ENCODE results near the gene CHRM5. TPM values are rescaled to one million over a fixed set of nuclear protein-coding genes. Genes with fewer than 3 reads are reported as not detected.

The CHRM5 gene
- total RNA-seq, 5 donors from 2014 or later (not counting 1 experiment from before 2014, with no cell fraction given), result not detected

DNA sequence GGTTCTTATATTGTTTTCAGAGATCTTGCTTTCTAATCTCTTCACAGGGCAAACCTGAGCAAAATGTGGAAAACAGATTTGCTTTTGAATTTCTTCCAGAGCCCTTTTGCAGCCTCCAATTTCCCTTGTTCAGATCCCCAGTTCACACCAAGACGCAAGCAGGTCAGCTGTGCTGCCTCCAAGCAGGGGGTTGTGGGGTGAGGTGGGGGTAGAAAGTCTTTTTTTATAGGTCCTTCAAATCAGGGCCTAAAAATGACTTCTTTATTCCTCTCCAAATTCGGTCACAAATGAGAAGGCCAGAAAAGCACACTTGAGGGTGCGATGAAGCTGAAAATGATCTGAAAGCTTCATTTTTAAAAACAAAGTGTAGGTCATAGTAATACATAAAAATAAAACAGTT is 97.0 kb downstream of the CHRM5 start:
- Mint-ChIP-seq H3K9me3 (no peaks in the 10 kb centered on the region), H3K36me3 (no peaks in the 10 kb centered on the region), H3K27me3 (no peaks in the 10 kb centered on the region), H3K4me3 (no peak overlapping the region), H3K27ac (peak overlapping the region in 1 of 2 donors; percentile 11), H3K4me1 (peaks cover 0 to 7% (median 3%) of the 10 kb centered on the region in 3 donors)
- Histone ChIP-seq H3K27ac (ENCODE audit: low read length) (no peak overlapping the region), H3K4me3 (ENCODE audit: control insufficient read depth in 1 of 2, extremely low read depth in 1 of 2, low read length in 1 of 2) (no peak overlapping the region), H3K36me3 (ENCODE audit: control insufficient read depth in 2 of 2, extremely low read depth in 1 of 2, insufficient read depth in 1 of 2, low read length in 1 of 2) (no peaks in the 10 kb centered on the region), H3K9me3 (no peaks in the 10 kb centered on the region), H3K27me3 (replicated peaks in 1 of 2; ENCODE audit: control insufficient read depth in 2 of 2, extremely low read depth in 1 of 2, insufficient read depth in 2 of 2, low read length in 1 of 2) (no peaks in the 10 kb centered on the region), H3K4me1 (ENCODE audit: control insufficient read depth in 1 of 2, extremely low read depth in 1 of 2, insufficient read depth in 2 of 2, low read length in 2 of 2) (no peaks in the 10 kb centered on the region)
- no peak for ATAC-seq (replicated peaks in 1 of 4)
- ChIA-PET POLR2A (interaction anchor here in 1 of 2 donors (0.6 kb wide), 1 partner anchor 38 kb away, joined by 4 read pairs; no protein-coding TSS in a partner anchor), CTCF (interaction anchor here in 1 of 2 donors (0.8 to 1.0 kb wide), 2 partner anchors 145 to 522 kb away, joined by 3 read pairs; partner anchors contain the start of gene KATNBL1)
- no CpG with 5 or more reads among the region's 3 CpGs for whole genome bisulfite sequencing (ENCODE audit: insufficient coverage)
- DNase-seq, result no peak

GRCh38 chr15:34065941-34066340 is 97.6 kb downstream of the CHRM5 start:
- Mint-ChIP-seq H3K4me3 (no peak overlapping the region), H3K36me3 (no peaks in the 10 kb centered on the region), H3K4me1 (peaks cover 0 to 7% (median 3%) of the 10 kb centered on the region in 3 donors), H3K9me3 (no peaks in the 10 kb centered on the region), H3K27ac (no peak overlapping the region), H3K27me3 (no peaks in the 10 kb centered on the region)
- no peaks in the 10 kb centered on the region for H3K4me1 ChIP-seq (ENCODE audit: control insufficient read depth in 1 of 2, extremely low read depth in 1 of 2, insufficient read depth in 2 of 2, low read length in 2 of 2)
- DNase-seq (no peak), ATAC-seq (replicated peaks in 1 of 4) (no peak)
- POLR2A ChIA-PET, result no interaction called here
- H3K36me3 ChIP-seq (ENCODE audit: control insufficient read depth in 2 of 2, extremely low read depth in 1 of 2, insufficient read depth in 1 of 2, low read length in 1 of 2), result no peaks in the 10 kb centered on the region
- H3K27ac ChIP-seq (ENCODE audit: low read length), result no peak overlapping the region
- no peaks in the 10 kb centered on the region for H3K9me3 ChIP-seq
- no peak overlapping the region for H3K4me3 ChIP-seq (ENCODE audit: control insufficient read depth in 1 of 2, extremely low read depth in 1 of 2, low read length in 1 of 2)
- CTCF ChIA-PET, result interaction anchor here in 1 of 2 donors (0.8 kb wide), 1 partner anchor 144 kb away, joined by 3 read pairs; the partner anchor contains the start of gene KATNBL1
- 97% methylated on average over 7 of the region's 8 CpGs for WGBS (ENCODE audit: insufficient coverage)
- H3K27me3 ChIP-seq (replicated peaks in 1 of 2; ENCODE audit: control insufficient read depth in 2 of 2, extremely low read depth in 1 of 2, insufficient read depth in 2 of 2, low read length in 1 of 2), result no peaks in the 10 kb centered on the region

GRCh38 chr15:34070003-34070402 is 101.7 kb downstream of the CHRM5 start:
- no peak for DNase-seq
- no peak overlapping the region for H3K4me3 ChIP-seq (ENCODE audit: control insufficient read depth in 1 of 2, extremely low read depth in 1 of 2, low read length in 1 of 2)
- no peak overlapping the region for H3K27ac Mint-ChIP-seq
- no CpG with 5 or more reads among the region's 6 CpGs for WGBS (ENCODE audit: insufficient coverage)
- no peaks in the 10 kb centered on the region for H3K4me1 ChIP-seq (ENCODE audit: control insufficient read depth in 1 of 2, extremely low read depth in 1 of 2, insufficient read depth in 2 of 2, low read length in 2 of 2)
- no peaks in the 10 kb centered on the region for H3K27me3 Mint-ChIP-seq
- H3K27me3 ChIP-seq (replicated peaks in 1 of 2; ENCODE audit: control insufficient read depth in 2 of 2, extremely low read depth in 1 of 2, insufficient read depth in 2 of 2, low read length in 1 of 2), result no peaks in the 10 kb centered on the region
- no peak overlapping the region for H3K4me3 Mint-ChIP-seq
- no peaks in the 10 kb centered on the region for H3K9me3 Mint-ChIP-seq
- peaks cover 5% of the 10 kb centered on the region for H3K36me3 Mint-ChIP-seq
- CTCF ChIA-PET, result interaction anchor here in 1 of 2 donors (0.5 kb wide), 1 partner anchor 28 kb away, joined by 5 read pairs; no protein-coding TSS in a partner anchor
- H3K27ac ChIP-seq (ENCODE audit: low read length), result no peak overlapping the region
- no peaks in the 10 kb centered on the region for H3K9me3 ChIP-seq
- ATAC-seq (replicated peaks in 1 of 4), result no peak
- POLR2A ChIA-PET, result no interaction called here
- H3K36me3 ChIP-seq (ENCODE audit: control insufficient read depth in 2 of 2, extremely low read depth in 1 of 2, insufficient read depth in 1 of 2, low read length in 1 of 2), result no peaks in the 10 kb centered on the region
- no peaks in the 10 kb centered on the region for H3K4me1 Mint-ChIP-seq

DNA sequence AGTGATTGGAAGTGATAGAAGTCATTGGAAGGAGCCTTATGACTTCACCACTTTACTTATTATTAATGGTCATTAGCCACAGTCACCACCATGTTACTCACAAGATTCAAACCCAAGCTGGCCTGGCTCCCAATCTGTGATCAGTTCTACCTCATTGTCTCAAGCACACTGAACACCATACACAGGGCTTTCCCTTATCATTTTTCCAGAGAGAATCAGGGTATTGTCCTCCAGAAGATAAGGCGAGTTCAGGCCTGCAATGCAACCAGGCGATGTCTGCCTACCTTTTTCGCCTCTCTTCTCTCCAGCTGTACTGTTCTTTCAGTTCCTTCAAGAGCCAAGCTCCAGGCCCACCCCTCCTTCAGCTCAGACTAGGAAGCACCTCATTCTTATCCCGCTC is 108.5 kb downstream of the CHRM5 start:
- Mint-ChIP-seq H3K4me3 (no peak overlapping the region), H3K4me1 (no peaks in the 10 kb centered on the region), H3K27ac (no peak overlapping the region), H3K36me3 (peaks cover 25% of the 10 kb centered on the region), H3K9me3 (no peaks in the 10 kb centered on the region), H3K27me3 (no peaks in the 10 kb centered on the region)
- no peaks in the 10 kb centered on the region for H3K4me1 ChIP-seq (ENCODE audit: control insufficient read depth in 1 of 2, extremely low read depth in 1 of 2, insufficient read depth in 2 of 2, low read length in 2 of 2)
- H3K36me3 ChIP-seq (ENCODE audit: control insufficient read depth in 2 of 2, extremely low read depth in 1 of 2, insufficient read depth in 1 of 2, low read length in 1 of 2), result peaks cover 0 to 3% of the 10 kb centered on the region in 2 donors
- ChIA-PET POLR2A (no interaction called here), CTCF (no interaction called here)
- WGBS (ENCODE audit: insufficient coverage), result 100% methylated on average over 4 of the region's 4 CpGs
- no peak overlapping the region for H3K27ac ChIP-seq (ENCODE audit: low read length)
- no peak overlapping the region for H3K4me3 ChIP-seq (ENCODE audit: control insufficient read depth in 1 of 2, extremely low read depth in 1 of 2, low read length in 1 of 2)
- no peaks in the 10 kb centered on the region for H3K9me3 ChIP-seq
- no peak for ATAC-seq (replicated peaks in 1 of 4)
- no peak for DNase-seq
- H3K27me3 ChIP-seq (replicated peaks in 1 of 2; ENCODE audit: control insufficient read depth in 2 of 2, extremely low read depth in 1 of 2, insufficient read depth in 2 of 2, low read length in 1 of 2), result no peaks in the 10 kb centered on the region

DNA sequence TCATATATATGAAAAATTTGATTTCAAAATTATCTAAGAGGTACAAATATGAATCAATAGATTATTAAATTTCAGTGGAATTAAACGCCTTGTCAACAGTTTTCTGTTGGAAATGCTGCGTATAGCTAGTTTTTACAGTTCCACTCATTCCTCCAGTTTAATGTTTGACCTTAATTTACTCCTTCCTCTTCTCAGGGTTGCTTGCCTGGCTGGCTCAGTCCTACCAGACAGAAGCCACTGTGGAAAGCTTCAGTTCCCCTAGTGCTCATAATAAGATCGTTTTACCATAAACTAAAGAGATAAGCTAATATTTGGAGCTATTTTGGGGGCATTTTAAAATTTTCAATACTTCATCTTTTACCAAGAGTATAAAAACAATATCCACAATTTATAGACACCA is 110.6 kb downstream of the CHRM5 start:
- WGBS (ENCODE audit: insufficient coverage), result 100% methylated on average over 2 of the region's 3 CpGs
- no peak overlapping the region for H3K27ac Mint-ChIP-seq
- H3K27ac ChIP-seq (ENCODE audit: low read length), result no peak overlapping the region
- H3K27me3 ChIP-seq (replicated peaks in 1 of 2; ENCODE audit: control insufficient read depth in 2 of 2, extremely low read depth in 1 of 2, insufficient read depth in 2 of 2, low read length in 1 of 2), result no peaks in the 10 kb centered on the region
- H3K36me3 Mint-ChIP-seq, result peaks cover 36% of the 10 kb centered on the region
- H3K27me3 Mint-ChIP-seq, result no peaks in the 10 kb centered on the region
- no peaks in the 10 kb centered on the region for H3K4me1 Mint-ChIP-seq
- ChIA-PET CTCF (interaction anchor here (0.6 to 1.2 kb wide), 3 partner anchors 16 to 131 kb away, joined by 3 to 5 read pairs (median 3); partner anchors contain the start of gene KATNBL1 (in 1 of the 2)), POLR2A (no interaction called here)
- no peaks in the 10 kb centered on the region for H3K4me1 ChIP-seq (ENCODE audit: control insufficient read depth in 1 of 2, extremely low read depth in 1 of 2, insufficient read depth in 2 of 2, low read length in 2 of 2)
- H3K9me3 ChIP-seq, result no peaks in the 10 kb centered on the region
- H3K36me3 ChIP-seq (ENCODE audit: control insufficient read depth in 2 of 2, extremely low read depth in 1 of 2, insufficient read depth in 1 of 2, low read length in 1 of 2), result peaks cover 0 to 11% of the 10 kb centered on the region in 2 donors
- H3K9me3 Mint-ChIP-seq, result no peaks in the 10 kb centered on the region
- no peak overlapping the region for H3K4me3 Mint-ChIP-seq
- ATAC-seq (replicated peaks in 1 of 4) (no peak), DNase-seq (no peak)
- no peak overlapping the region for H3K4me3 ChIP-seq (ENCODE audit: control insufficient read depth in 1 of 2, extremely low read depth in 1 of 2, low read length in 1 of 2)

DNA sequence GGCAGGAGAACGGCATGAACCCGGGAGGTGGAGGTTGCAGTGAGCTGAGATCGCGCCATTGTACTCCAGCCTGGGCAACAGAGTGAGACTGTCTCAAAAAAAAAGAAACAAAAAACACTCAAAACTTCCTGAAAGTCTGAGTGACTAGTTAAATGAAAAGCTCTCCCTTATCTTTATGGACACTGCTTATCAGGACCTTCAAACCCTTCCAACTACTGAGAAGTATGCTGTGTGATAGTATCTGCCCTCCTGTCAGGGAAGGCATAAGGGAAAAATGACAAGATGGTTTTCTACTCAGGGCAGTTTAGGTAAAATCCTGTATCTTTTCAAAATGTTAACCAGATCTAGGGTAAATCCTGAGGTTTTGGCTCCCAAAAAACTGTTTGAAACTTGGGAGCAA is 111.6 kb downstream of the CHRM5 start:
- Mint-ChIP-seq H3K27ac (no peak overlapping the region), H3K4me3 (no peak overlapping the region), H3K9me3 (no peaks in the 10 kb centered on the region), H3K27me3 (no peaks in the 10 kb centered on the region), H3K36me3 (peaks cover 37% of the 10 kb centered on the region), H3K4me1 (no peaks in the 10 kb centered on the region)
- WGBS (ENCODE audit: insufficient coverage), result 100% methylated on average over 2 of the region's 4 CpGs
- no peak for DNase-seq
- ATAC-seq (replicated peaks in 1 of 4), result no peak
- ChIA-PET CTCF (interaction anchor here in 1 of 2 donors (0.6 to 1.2 kb wide), 2 partner anchors 15 to 764 kb away, joined by 3 to 5 read pairs; no protein-coding TSS in a partner anchor), POLR2A (no interaction called here)
- Histone ChIP-seq H3K4me1 (ENCODE audit: control insufficient read depth in 1 of 2, extremely low read depth in 1 of 2, insufficient read depth in 2 of 2, low read length in 2 of 2) (no peaks in the 10 kb centered on the region), H3K27me3 (replicated peaks in 1 of 2; ENCODE audit: control insufficient read depth in 2 of 2, extremely low read depth in 1 of 2, insufficient read depth in 2 of 2, low read length in 1 of 2) (no peaks in the 10 kb centered on the region), H3K4me3 (ENCODE audit: control insufficient read depth in 1 of 2, extremely low read depth in 1 of 2, low read length in 1 of 2) (no peak overlapping the region), H3K36me3 (ENCODE audit: control insufficient read depth in 2 of 2, extremely low read depth in 1 of 2, insufficient read depth in 1 of 2, low read length in 1 of 2) (peaks cover 0 to 18% of the 10 kb centered on the region in 2 donors), H3K9me3 (no peaks in the 10 kb centered on the region), H3K27ac (ENCODE audit: low read length) (no peak overlapping the region)

- Histone ChIP-seq H3K9me3 (no peaks in the 10 kb centered on the region), H3K27me3 (replicated peaks in 1 of 2; ENCODE audit: control insufficient read depth in 2 of 2, extremely low read depth in 1 of 2, insufficient read depth in 2 of 2, low read length in 1 of 2) (no peaks in the 10 kb centered on the region), H3K27ac (ENCODE audit: low read length) (no peak overlapping the region), H3K4me3 (ENCODE audit: control insufficient read depth in 1 of 2, extremely low read depth in 1 of 2, low read length in 1 of 2) (no peak overlapping the region), H3K36me3 (ENCODE audit: control insufficient read depth in 2 of 2, extremely low read depth in 1 of 2, insufficient read depth in 1 of 2, low read length in 1 of 2) (peaks cover 0 to 48% of the 10 kb centered on the region in 2 donors), H3K4me1 (ENCODE audit: control insufficient read depth in 1 of 2, extremely low read depth in 1 of 2, insufficient read depth in 2 of 2, low read length in 2 of 2) (no peaks in the 10 kb centered on the region)
- DNase-seq (no peak), ATAC-seq (replicated peaks in 1 of 4) (no peak)
- 93% methylated on average over 7 of the region's 7 CpGs for WGBS (ENCODE audit: insufficient coverage)
- Mint-ChIP-seq H3K4me1 (no peaks in the 10 kb centered on the region), H3K4me3 (no peak overlapping the region), H3K27ac (no peak overlapping the region), H3K9me3 (no peaks in the 10 kb centered on the region), H3K36me3 (peaks cover 36% of the 10 kb centered on the region), H3K27me3 (no peaks in the 10 kb centered on the region)
- POLR2A ChIA-PET, result no interaction called here
- CTCF ChIA-PET, result no interaction called here
Measured at GRCh38 chr15:34084086-34084485, 115.8 kb downstream of the CHRM5 start.

All from T-cell (primary cell).